NCI-H2107 treated with DMSO at 0.1 percent for 48 hours (cell line): ENCODE measurements around the gene SF1.

Experiments
- DNase-seq: peaks from one replicate; lab custom pipeline; 2025; ENCODE audit not compliant: unreplicated experiment; lab: John Stamatoyannopoulos, UW

Gene SF1

GRCh38 chr11:64784813-64785581 is 6.7 kb upstream of the SF1 start:
- DNase-seq = no peak

GRCh38 chr11:64778223-64778472 is 194 bp downstream of the SF1 start:
- no peak for DNase-seq

- no peak for DNase-seq
Measured at GRCh38 chr11:64777449-64778222, 706 bp downstream of the SF1 start.

DNA sequence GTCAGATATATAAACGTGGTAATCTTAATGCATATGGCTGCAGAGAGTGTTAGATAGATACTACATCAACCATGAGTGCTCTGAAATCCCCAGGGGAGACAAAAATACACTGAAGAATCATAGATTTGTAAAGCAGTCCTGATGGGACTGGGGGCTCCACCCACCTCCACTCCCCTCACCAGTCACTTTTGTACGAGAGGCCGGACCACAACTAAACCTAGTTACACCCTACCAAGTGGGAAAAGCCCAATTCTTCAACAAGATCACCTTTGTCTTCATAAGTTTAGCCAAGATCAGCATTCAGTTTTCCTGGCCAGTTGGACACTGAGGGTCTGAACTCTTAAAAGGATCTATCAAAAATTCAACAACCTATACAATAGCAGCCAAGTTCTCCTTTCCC is 1.5 kb downstream of the SF1 start:
- no peak for DNase-seq

DNA sequence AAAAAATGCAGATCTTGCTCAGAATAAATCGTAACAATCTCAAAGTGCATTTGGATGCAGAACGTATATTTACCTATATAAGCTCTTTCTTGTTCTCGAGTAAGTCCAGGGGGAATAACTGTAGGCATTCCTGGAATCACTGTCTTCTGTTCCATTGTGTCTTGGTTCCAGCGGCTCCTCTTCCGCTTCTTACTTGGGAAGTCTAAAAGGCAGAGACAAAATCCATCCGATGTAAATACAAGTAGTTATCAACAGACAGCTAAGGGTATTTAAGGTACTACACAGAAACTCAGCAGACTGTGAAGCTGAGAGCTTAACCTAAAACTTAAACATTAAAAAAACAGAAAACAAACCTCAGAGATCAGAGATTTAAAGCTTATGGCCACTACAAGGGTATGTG is 1.9 kb downstream of the SF1 start:
- DNase-seq = no peak

DNA sequence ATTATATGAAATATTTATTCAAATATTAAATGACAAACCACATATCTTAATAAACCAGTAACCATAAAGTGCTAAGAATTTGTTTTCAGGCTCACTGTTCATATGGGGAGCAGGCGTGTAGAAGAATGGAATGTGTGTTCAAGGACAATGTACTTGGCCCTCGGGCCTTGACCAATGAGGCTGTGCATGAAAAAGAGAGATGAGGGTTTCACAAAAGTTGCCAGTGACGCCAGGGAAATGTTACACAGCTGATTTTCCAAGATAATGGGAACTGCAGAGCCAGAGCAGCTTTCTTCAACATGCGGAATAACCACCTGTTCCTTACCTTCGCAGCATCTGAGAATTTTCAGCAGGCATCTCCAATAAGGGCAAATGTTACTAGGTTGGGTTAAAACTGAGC is 4.2 kb downstream of the SF1 start:
- no peak for DNase-seq

- DNase-seq = no peak
Measured at GRCh38 chr11:64772303-64773018, 5.9 kb downstream of the SF1 start.

- DNase-seq = no peak
Measured at GRCh38 chr11:64771861-64772260, 6.5 kb downstream of the SF1 start.

- no peak for DNase-seq
Measured at GRCh38 chr11:64770120-64770519, 8.2 kb downstream of the SF1 start.

- DNase-seq = no peak
Measured at GRCh38 chr11:64769283-64769682, 9.1 kb downstream of the SF1 start.

- DNase-seq = no peak
Measured at GRCh38 chr11:64768300-64768694, 10.0 kb downstream of the SF1 start.

- no peak for DNase-seq
Measured at GRCh38 chr11:64767344-64768299, 10.7 kb downstream of the SF1 start.

DNA sequence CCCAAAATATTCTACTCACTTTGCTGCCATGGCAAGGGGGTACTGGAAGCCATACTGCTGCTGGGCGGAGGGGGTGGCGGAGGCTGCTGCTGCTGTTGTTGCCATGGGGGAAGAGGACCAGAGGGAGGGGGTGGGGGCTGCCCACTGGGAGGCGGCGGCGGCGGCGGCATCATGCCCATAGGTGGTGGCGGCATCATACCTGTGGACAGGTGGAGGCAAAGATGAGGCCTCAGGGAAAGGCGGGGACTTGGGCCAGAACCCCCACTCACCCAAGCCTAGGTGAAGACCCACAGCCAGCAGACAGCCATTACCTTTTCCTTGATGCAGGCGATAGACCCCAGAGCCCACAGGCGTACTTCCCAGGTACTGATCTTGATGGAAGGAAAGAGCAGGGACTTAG is 11.5 kb downstream of the SF1 start:
- no peak for DNase-seq

DNA sequence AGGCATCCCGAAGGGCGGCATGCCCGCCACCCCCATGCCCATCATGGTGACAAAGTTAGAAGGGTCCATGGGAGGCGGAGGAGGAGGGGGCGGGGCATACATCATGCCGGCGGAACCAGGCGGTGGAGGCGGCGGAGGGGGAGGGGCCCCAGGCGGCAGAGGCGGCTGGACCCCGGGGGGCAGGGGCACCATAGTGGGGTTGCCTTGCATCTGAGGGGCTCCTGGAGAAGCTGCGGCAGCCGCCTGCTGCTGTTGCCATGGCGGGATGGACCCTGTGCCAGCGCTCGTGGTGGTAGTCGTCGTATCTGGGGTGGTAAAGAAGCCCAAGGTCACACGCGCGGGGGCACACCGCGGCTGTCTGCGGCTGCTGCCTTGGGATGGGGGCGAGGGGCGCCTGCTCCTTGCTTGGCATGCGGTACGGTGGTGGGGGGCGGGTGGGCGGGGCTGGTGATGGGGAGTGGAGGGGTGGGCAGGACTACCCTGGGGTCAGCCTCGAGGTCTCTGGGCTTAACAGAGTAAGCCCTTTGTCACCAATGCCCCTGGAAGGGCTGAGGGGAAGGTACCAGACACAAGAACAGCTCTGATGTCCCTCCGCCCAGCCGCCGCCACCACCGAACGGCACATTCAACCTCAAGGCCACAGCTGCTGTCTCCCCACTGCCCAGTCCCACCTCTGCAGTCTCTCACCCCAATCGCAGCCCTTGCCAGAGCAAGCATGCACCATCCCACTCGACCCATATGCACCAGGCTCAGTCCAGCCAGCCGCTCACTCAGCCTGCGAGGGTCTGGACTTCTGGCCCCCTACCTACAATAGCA is 12.3 kb downstream of the SF1 start:
- no peak for DNase-seq

GRCh38 chr11:64765291-64765850 is 13.0 kb downstream of the SF1 start:
- DNase-seq = no peak

GRCh38 chr11:64764753-64765152 is 13.6 kb downstream of the SF1 start:
- no peak for DNase-seq

DNA sequence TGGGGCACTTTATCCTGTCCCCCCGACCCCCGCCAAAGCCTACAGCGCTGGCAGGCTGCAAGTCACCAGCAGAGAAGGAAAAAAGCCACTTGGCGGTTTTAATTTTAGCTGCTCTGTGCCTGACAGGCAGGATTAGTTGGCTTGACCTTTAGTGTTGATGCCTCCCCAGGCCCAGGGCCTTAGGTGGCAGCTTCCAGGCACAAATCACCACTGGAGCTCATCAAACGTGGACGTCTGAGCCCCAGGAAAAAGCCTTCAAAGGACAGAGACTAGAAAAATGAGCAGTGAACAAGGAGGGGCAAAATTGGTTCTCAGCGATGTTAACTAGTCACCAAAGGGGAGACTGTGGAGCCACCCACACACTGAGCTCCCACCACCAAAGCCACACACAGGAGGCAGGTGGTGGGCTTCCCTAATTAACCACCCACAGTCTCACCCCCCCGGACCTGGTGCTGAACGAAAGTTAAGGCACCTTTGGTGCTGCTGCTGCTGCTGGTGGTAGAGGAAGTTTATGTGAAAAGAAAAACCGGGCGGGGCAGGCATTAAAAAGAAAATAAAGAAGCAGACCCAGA is 14.2 kb downstream of the SF1 start:
- DNase-seq = no peak

DNA sequence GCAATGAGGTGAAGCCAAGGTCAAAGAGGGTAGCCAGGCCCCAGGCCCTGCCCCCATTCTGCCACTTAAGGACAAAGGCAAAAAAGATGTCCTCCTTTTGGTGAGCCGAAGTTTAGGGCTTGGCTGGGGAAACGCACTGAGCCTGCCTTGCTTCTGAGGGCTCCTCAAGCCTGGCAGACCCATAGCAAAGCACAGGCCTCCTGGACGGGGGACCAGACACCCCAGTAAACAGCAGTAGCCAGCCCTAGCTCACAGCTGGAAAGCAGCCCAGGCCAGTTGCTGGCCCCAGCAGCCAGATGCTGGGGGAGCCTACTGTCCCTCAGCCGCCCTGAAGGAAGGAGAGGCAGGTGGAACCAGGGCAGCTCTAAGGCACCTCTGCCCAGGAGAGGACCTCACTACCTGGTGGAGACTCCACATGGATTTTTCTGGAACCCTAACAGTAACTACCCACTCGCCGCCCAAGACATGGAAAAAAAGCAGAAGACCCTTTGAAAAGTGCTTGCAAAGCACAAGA is 14.8 kb downstream of the SF1 start:
- DNase-seq = no peak
